Gastrocnemius medialis (tissue), 4 donors: ENCODE data around the gene MON1B. TPM values are rescaled to one million over a fixed set of nuclear protein-coding genes. Genes with fewer than 3 reads are reported as not detected.
A peak's percentile ranks its signal among the peaks of the same experiment; 100 is the strongest.

Experiments used
- ATAC-seq, 2 donors: fragments of 150-250 bp; one replicate each; pipeline ENCODE4 v1.9.1; 2016
- DNase-seq, 2 donors: peaks; one replicate each; pipeline ENCODE4 v3.0.0-alpha.2; 2019
- H3K27ac ChIP-seq, 4 donors: fragments of 200-600 bp; sonication (generic); 1 replicate in 1 of 4; 2 replicates in 3 of 4; pipeline ENCODE4 v1.5.1; 2016 to 2018; ENCODE audit warnings: mild to moderate bottlenecking in 2 of 4, moderate library complexity in 1 of 4
- H3K27me3 ChIP-seq, 3 donors: fragments of 200-600 bp; sonication (generic) in 2 of 3; 1 replicate in 1 of 3; 2 replicates in 2 of 3; pipeline versions ENCODE4 v1.5.1 to v1.6.0; 2016 to 2019; ENCODE audit warnings: mild to moderate bottlenecking in 1 of 3, moderate library complexity in 1 of 3
- H3K36me3 ChIP-seq, 2 donors: fragments of 200-600 bp; sonication (generic) in 1 of 2; one replicate each; pipeline ENCODE4 v1.5.1; 2017 to 2018
- H3K4me1 ChIP-seq, 2 donors: fragments of 200-600 bp; sonication (generic) in 1 of 2; one replicate each; pipeline ENCODE4 v1.5.1; 2016 to 2017; ENCODE audit warnings: mild to moderate bottlenecking in 2 of 2
- H3K4me3 ChIP-seq, 4 donors: fragments of 200-600 bp; sonication (generic) in 3 of 4; 1 replicate in 1 of 4; 2 replicates in 3 of 4; pipeline ENCODE4 v1.5.1; 2016 to 2019; ENCODE audit warnings: mild to moderate bottlenecking in 2 of 4
- H3K9me3 ChIP-seq, 3 donors: fragments of 200-600 bp; sonication (generic) in 2 of 3; 1 replicate in 1 of 3; 2 replicates in 2 of 3; pipeline ENCODE4 v1.5.1; 2016 to 2019
- POLR2A ChIP-seq, 2 donors: fragments of 450-650 bp; IDR thresholded peaks; one replicate each; pipeline ENCODE4 v1.6.1; 2017; ENCODE audit warnings: antibody characterized with exemption in 2 of 2, mild to moderate bottlenecking in 2 of 2, moderate library complexity in 2 of 2
- in situ Hi-C, 4 donors: fragments of 200-750 bp; cut with MboI; loops; one replicate each; pipeline versions ENCODE4 v1.15.0 to v1.8.0; 2017; ENCODE audit warnings: low sequenced_read_pairs in 4 of 4
- intact Hi-C: fragments of 100-400 bp; cut with DNase I; formaldehyde crosslinking; loops from one replicate; pipeline ENCODE4 v1.15.1; 2023; ENCODE audit warnings: low total_unique reads
- total RNA-seq, 4 donors: library from RNA; depleted of rRNA; stranded (reverse); fragments of >200 nt; gene quantifications; one replicate each; pipeline versions ENCODE4 v1.1.0 to v1.2.3, GENCODE V29; 2016
- TF ChIP-seq, protein P1 (sequence below), 5 experiments: fragments of 450-650 bp in 3 of 5; fragments of 200-600 bp in 2 of 5; sonication (generic) in 2 of 5; IDR thresholded peaks in 4 of 5; conservative IDR thresholded peaks in 1 of 5; 1 replicate in 4 of 5; 2 replicates in 1 of 5; pipeline ENCODE4 v1.5.1; 2016 to 2019; ENCODE audit warnings: antibody characterized with exemption in 5 of 5, mild to moderate bottlenecking in 3 of 5, moderate library complexity in 3 of 5

Gene MON1B
- total RNA-seq, 4 donors from 2014 or later, result 6.6 to 14.6 (median 10.6) TPM

DNA sequence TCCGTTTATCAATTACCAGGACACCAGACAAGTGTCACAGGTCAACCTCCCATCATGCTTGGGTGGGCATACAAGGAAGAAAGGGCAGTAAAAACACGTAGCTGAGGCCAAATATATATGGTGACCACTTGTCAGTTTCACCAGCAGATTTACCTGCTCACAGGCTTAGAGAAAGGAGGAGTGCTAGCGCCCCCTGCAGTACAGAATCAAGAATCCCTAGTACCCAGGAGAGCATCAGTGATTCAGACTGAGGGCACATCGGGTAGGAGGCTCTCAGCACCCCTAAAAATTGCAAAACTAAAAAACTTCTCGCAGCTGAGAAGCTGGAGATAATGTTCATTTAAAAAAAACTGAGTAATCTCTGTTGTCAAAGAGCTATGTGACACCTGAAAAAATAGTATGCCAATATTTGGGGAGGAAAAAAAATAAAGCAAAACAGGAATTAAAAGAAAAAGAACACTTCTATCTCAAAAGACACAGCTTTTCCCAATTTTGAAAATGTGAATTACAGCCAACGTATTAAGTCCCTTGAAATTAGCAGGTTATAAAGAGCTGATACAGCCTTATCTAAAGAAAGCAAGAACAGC is 21.2 kb upstream of the MON1B start:
- Histone ChIP-seq H3K27ac (no peak overlapping the region), H3K4me3 (no peak overlapping the region), H3K9me3 (no peaks in the 10 kb centered on the region), H3K27me3 (no peaks in the 10 kb centered on the region), H3K36me3 (no peaks in the 10 kb centered on the region), H3K4me1 (no peaks in the 10 kb centered on the region)
- TF ChIP-seq POLR2A (IDR thresholded peaks at IDR 0.05), result no peak
- TF ChIP-seq, protein P1, sequence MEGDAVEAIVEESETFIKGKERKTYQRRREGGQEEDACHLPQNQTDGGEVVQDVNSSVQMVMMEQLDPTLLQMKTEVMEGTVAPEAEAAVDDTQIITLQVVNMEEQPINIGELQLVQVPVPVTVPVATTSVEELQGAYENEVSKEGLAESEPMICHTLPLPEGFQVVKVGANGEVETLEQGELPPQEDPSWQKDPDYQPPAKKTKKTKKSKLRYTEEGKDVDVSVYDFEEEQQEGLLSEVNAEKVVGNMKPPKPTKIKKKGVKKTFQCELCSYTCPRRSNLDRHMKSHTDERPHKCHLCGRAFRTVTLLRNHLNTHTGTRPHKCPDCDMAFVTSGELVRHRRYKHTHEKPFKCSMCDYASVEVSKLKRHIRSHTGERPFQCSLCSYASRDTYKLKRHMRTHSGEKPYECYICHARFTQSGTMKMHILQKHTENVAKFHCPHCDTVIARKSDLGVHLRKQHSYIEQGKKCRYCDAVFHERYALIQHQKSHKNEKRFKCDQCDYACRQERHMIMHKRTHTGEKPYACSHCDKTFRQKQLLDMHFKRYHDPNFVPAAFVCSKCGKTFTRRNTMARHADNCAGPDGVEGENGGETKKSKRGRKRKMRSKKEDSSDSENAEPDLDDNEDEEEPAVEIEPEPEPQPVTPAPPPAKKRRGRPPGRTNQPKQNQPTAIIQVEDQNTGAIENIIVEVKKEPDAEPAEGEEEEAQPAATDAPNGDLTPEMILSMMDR (IDR thresholded peaks at IDR 0.05 in 4 of 5, conservative IDR thresholded peaks at IDR 0.05 in 1 of 5), result peak in 2 of 5 experiments; percentile 14 to 49
- in situ Hi-C loops, result loop anchor here (5.0 to 25.0 kb wide), 3 partner anchors 1382 to 1385 kb away; no protein-coding TSS in a partner anchor
- ATAC-seq (no peak), DNase-seq (no peak)
- intact Hi-C loops, result no loop called here

DNA sequence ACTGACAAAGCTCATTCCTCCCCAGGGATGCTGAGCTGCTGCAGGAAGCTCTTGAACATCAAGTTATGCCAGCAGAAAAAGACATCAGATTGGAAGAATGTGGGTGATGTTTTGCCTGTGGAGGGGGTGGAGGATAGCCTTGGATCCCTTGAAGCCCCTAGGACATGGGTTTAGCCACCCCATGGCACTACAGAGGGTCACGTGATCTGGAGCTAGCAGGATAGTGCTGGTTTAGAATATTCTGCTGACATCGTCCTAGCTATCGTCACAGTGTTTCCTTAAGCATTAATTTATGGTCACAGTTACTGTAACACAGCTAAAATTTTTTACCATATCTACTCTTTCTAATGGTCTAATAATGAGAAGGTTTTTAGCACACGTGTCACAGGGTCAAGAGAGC is 20.2 kb upstream of the MON1B start:
- Histone ChIP-seq H3K27me3 (no peaks in the 10 kb centered on the region), H3K27ac (no peak overlapping the region), H3K9me3 (no peaks in the 10 kb centered on the region), H3K4me3 (no peak overlapping the region), H3K36me3 (no peaks in the 10 kb centered on the region), H3K4me1 (no peaks in the 10 kb centered on the region)
- intact Hi-C loops (loop anchor here (1.0 kb wide), 1 partner anchor 1382 kb away; no protein-coding TSS in a partner anchor), in situ Hi-C loops (loop anchor here (5.0 to 25.0 kb wide), 3 partner anchors 1384 to 1386 kb away; no protein-coding TSS in a partner anchor)
- no peak for TF ChIP-seq POLR2A (IDR thresholded peaks at IDR 0.05)
- TF ChIP-seq, protein P1 (IDR thresholded peaks at IDR 0.05 in 4 of 5, conservative IDR thresholded peaks at IDR 0.05 in 1 of 5), result no peak
- ATAC-seq (no peak), DNase-seq (no peak)

DNA sequence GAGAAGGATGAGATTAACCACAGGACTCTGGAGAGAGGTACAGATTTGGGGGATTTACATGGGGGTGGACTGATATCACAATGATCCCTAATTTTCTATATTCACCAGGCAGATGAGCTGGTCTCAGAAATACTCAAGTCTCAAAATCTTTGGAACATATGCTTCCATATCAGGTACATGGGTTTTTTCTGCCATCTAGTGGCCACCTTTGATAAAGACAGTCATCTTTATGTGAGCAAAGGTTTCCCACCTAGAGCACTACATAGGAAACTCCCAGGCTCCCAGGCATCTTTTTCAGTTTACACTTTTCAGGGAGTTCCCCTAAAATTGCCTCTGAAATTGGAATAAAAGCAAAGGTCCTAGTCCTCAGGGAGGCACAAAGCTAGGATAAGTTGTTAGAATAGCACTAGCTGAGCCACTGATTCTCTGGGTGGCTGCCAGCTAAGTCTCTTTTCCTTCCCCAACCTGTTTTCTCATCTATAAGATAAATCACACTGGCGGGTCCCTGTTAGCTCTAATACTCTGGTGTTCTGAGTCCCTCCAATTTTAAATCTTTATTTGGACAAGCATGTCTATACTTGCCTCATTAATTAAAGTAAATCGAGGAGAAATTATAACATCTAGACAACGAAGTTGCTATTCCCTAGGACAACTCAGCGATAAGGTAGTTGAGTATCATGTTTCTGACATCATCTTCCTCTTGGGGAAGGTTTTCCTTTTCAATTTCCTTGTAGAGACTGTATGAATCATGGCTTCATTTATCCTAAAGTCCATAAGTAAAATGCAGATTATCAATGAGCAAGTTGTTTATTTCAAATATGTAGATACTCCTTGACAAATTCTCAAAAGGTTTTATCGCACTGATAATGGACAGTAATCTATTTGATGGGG is 19.0 kb upstream of the MON1B start:
- Histone ChIP-seq H3K4me1 (no peaks in the 10 kb centered on the region), H3K4me3 (no peak overlapping the region), H3K27me3 (no peaks in the 10 kb centered on the region), H3K27ac (no peak overlapping the region), H3K36me3 (no peaks in the 10 kb centered on the region), H3K9me3 (no peaks in the 10 kb centered on the region)
- no peak for DNase-seq
- intact Hi-C loops, result loop anchor here (1.0 kb wide), 1 partner anchor 1383 kb away; no protein-coding TSS in a partner anchor
- in situ Hi-C loops, result loop anchor here (5.0 to 25.0 kb wide), 3 partner anchors 1385 to 1387 kb away; no protein-coding TSS in a partner anchor
- peak; percentile 55 to 63 for ATAC-seq
- TF ChIP-seq, protein P1 (IDR thresholded peaks at IDR 0.05 in 4 of 5, conservative IDR thresholded peaks at IDR 0.05 in 1 of 5), result peak; percentile 41 to 73 (median 60)
- TF ChIP-seq POLR2A (IDR thresholded peaks at IDR 0.05), result no peak

DNA sequence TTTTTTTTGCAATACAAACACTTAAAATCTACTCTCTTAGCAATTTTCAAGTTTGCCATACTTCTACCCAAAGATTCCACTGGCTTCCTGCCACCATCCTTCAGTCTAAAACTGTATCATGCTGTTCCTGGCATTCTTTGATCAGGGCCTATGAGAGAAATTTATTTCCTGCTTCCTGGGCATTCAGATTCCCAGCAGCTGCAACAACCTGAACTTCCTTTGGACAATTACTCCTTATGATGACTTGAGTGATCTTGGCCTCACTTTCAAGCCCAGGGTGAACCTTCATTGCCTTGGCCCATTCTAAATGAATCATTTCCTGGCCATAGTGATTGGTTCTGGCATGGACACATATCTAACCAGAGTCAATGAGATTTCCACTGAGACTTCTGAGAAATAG is 18.0 kb upstream of the MON1B start:
- in situ Hi-C loops, result loop anchor here (5.0 to 25.0 kb wide), 3 partner anchors 1386 to 1388 kb away; no protein-coding TSS in a partner anchor
- ATAC-seq, result no peak
- intact Hi-C loops, result no loop called here
- no peaks in the 10 kb centered on the region for H3K36me3 ChIP-seq
- no peaks in the 10 kb centered on the region for H3K9me3 ChIP-seq
- no peaks in the 10 kb centered on the region for H3K4me1 ChIP-seq
- no peak for DNase-seq
- H3K27ac ChIP-seq, result no peak overlapping the region
- TF ChIP-seq, protein P1 (IDR thresholded peaks at IDR 0.05 in 4 of 5, conservative IDR thresholded peaks at IDR 0.05 in 1 of 5), result no peak
- TF ChIP-seq POLR2A (IDR thresholded peaks at IDR 0.05), result no peak
- H3K27me3 ChIP-seq, result no peaks in the 10 kb centered on the region
- no peak overlapping the region for H3K4me3 ChIP-seq
